Epidermal melanocyte (primary cell): Measurements from ENCODE around the gene SALL3.

Source experiments
- DNase-seq: peaks from one replicate; pipeline ENCODE4 v3.0.0; 2011; ENCODE audit warnings: low spot score; ENCODE audit not compliant: insufficient read length

Gene SALL3

DNA sequence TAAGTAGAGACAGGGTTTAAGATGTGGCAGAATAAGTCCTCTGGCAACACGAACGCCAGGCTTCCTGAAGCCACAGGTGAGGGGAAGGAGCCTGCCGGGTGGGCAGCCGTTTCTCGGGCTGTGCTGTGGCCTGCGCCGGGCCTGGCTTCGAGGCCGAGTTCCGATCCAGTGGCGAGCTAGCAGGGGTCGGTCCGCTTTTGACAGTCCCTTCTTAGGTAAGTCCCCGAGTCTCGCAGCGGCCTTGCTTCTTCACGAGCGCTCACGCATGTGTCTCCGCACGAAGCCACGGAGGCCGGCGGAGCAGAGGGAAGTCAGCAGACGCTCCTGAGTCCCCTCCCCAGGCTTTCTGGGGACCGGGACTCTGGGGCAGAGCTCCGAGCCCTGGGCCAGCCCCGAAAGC is 26.0 kb downstream of the SALL3 start:
- no peak for DNase-seq

DNA sequence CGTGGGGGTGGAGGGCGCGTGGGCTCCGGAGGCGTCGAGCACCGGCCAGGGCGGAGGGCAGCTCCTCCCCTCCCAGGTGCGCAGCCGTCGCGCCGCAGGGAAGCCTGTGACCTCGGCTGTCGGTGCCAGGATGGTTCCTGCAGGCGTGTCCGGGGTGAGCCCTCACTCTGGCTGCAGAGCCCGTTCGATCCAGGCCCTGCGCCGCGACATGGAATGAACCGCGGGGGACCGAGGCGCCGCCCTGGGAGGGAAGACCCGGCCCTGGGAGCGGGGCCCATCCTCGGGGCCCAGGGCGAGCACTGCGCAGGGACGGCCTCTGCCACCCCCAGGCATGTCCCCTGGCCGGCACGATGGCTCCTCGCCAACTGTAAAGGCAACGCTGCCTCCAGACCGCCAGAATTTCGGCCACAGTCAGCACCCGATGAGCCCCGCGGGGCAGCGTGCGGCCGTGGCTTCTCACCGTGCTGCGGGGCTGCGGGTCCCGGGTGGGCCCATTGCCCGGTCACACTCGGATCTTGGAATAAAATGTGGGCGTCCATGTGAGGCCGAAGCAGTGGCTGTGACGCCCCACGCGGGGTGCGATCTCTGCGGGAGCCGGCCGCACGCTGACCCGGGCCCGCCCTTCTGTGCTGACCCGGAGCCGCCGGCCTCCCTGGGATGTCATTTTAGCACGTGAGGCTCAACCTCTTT is 26.6 kb downstream of the SALL3 start:
- no peak for DNase-seq

DNA sequence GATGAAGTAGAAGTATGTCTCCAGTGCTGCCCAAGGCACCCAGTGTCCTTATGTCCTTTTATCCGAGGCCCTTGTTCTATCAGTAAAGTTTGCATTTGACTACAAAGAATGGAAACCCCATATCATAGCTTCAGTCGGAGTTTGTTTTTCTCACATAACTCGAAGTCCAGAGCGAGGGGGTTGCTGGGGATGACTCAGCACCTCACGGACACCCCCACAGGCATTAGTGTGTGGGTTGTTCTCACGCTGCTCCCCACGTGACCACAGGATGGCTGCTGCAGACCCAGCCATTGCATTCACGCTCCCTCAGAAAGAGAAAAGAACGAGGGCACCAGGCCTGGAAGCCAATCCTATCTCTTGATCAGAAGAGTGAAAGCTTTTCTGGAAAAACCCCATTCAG is 27.8 kb downstream of the SALL3 start:
- no peak for DNase-seq

DNA sequence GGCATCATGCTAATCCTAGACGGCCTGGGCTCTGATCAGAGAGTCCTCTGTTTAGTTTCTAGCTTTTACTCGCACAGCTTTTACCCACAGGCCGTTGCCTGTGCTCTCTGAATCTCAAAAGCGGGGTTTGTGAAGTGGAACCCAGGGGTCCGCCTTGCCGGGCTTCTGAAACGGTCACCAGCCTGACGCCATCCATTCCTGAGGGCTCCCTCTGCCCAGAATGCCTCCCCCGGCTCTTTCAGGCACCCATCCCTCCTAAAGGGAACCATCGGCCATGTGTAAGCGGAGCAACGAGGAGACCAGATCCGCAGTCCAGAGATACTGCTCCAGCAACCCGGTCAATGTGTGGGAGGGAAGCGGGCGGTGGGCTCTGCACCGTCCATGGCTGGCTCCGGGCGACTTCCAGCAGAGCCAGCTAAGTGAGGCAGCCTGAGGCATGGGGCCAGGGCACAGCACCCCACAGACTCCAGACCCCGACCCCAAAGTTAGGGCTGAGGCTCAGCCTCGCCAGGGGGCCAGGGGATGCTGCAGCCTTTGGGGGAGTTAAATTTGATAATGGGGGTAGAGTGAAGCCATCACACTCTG is 28.8 kb downstream of the SALL3 start:
- DNase-seq = no peak

DNA sequence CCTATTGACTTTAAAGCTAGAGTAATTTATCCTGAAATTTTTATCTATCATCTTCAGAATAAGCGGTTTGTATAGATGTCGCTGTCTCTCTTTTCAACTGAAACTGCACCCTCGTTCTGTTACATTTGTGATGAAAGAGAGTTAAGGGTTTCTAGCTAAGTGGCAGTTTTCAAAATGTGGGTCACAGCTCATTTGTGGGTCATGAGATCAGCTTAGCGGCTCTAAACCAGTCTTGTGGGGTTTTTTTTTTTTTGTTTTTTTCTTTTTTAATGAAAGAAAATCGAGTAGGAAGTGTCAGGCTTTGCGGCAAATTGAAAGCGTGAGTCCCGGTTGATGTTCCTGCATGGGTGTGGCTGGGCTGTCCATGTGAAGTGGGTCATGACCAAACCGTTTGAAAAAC is 31.2 kb downstream of the SALL3 start:
- no peak for DNase-seq

DNA sequence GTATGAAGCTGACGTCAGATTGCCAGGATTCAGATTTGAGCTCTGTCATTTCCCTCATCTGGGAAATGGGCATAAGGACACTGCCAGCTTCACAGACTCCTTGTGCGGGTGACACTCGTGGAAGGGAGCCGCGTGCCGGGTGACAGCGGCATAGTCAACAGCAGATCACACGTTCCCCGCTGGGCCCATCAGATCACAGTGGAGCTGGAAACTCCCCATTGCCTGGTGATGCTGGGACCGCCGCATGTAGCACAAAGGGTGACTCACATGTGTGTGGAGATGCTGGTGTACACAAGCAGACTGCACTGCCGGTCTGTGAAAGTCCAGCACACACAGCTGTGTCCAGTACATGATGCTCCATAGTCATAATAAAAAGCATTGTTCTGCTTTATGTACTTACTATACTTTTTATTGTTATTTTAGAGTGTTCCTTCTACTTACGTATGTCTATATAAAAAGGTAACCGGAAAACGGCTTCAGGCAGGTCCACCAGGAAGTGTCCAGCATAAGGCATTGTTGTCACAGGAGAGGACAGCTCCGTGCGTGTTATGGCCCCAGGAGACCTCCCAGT is 31.8 kb downstream of the SALL3 start:
- no peak for DNase-seq

DNA sequence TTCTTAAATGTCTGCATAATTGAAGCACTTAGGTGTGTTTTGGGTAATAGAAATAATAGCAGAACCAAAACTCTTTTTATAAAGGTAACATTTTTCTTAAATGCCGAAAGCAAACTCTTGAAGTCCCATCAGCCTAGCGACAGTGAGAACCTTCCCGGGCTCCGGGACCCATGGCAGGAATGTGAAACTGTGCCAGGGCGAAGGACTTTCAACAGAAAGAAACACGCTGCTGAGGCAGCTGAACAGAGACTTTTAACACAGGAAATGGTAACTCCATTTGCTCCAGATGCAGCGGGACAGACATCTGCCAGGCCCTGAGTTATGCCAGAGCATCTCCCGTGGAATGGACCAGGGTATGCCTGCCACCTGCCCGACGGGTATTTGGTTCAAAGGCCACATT is 34.3 kb downstream of the SALL3 start:
- DNase-seq = no peak

DNA sequence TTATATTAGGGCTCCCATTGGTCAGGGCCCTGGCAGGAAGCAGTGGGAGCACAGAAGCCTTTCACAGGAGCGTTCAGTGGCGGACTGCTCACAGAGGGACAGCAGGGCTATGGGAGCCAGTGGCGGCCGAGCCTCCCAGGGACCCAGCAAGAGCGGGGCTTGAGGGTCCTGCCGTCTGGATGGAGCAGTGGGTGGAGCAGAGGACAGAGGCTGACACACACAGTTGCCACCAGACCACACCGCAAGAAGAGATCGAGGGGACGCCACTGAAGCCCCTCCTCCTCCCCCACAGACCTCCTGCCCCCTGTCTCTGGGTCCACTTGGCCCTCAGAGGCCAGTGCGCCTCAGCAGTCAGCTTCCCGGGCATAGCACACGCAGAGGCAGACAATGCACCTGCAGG is 39.3 kb downstream of the SALL3 start:
- no peak for DNase-seq

DNA sequence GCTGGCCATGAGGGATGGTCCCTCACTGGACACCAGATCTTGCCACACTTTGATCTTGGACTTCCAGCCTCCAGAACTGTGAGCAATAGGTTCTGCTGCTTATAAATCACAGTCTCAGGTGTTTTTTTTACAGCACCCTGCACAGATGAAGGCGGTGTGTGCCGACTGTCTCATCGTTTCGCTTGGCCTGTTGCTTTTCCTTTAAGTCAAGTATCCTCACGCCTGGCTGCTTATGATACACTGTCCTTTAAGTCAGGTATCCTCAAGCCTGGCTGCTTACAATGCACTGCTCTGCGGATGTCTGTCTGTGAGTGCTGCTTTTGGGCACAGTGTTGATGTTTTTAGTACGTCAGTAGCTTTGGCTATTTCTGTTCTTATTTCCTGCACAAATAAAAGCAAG is 40.3 kb downstream of the SALL3 start:
- DNase-seq = no peak

DNA sequence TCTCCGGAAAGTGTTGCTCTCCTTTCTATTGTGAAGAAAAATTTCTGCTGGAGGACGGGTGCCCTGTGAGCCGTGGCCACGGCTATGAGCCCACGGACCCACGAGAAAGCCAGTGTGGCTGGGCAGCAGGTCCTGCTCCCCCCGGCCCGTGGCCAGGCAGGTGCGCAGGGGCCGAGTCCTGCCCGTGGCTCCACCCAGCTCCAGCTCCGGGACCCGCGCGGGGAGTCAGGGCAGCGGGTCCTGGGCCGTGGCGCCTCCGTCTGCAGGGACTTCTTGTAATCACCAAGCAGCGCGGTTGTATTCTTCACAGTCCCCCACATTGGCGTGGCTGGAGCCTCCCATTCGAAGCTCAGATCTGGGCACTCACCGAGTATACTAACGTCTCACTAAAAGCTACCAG is 43.0 kb downstream of the SALL3 start:
- DNase-seq = no peak

DNA sequence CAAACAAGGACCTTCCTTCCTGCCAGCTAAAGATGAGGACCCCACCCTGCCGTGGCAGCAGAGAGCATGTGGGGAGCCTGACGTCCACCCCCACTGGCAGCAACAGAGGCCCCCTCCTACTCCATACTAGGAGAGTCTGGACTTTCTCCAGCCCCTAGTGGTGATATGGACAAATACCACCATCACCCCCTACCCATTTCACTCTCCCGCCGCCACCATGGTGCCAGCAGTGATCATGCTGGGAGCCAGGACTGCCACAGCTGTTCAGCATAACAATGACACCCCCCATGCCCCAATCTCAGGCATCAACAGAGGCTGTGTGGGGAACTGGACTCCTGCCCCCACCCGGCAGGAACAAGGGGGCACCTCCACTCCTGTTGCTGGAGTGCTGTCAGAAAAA is 46.9 kb downstream of the SALL3 start:
- no peak for DNase-seq

DNA sequence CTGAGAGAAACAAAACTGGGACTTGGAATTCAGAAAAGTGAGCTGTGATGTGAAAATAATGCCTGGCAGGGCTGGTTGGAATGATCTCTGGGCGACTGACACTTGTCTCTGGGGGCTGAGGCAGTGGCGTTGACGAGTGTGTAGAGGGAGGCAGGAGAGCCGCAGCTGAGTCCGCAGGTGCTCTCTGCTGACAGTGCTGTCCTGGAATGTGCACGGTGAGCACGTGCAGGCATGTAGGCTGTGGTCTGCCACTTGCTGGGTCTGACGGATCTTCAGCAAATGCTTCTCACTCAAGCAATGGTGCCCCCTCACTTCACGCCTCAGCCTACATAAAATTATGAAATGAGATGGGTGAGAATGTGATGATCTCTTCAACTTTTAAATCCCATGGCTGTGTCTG is 51.1 kb downstream of the SALL3 start:
- DNase-seq = no peak

DNA sequence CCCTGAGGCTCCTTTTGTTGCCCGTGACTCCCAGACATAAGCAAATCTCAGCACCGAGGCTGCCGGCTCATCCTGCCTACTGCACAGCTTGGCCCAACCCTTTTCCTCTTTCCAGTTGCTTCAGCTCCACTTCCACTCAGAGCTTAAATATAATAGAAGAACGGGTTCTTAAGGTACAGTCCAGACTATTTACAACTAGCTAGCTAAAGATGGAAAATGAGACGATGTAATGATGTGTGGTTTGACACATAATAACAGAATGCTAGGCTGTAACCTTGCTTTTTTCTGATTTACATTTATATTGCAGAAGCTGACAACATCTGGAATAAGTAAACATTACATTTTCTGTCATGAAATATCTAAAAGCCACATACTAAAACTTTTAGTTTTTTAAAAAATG is 62.7 kb downstream of the SALL3 start:
- no peak for DNase-seq

DNA sequence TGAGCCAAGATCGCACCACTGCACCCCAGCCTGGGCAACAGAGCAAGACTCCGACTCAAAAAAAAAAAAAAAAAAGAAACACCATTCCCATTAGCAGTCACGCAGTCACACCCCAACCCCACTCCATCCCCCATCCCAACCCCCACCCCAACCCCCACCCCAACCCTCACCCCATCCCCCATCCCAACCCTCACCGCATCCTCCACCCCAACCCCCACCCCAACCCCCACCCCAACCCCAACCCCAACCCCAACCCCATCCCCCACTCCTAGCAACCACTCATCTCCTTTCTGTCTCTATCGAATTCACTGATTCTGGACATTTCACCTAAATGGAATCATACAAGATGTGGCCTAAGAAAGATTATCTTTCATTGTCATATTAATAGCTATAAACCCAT is 63.7 kb downstream of the SALL3 start:
- no peak for DNase-seq

DNA sequence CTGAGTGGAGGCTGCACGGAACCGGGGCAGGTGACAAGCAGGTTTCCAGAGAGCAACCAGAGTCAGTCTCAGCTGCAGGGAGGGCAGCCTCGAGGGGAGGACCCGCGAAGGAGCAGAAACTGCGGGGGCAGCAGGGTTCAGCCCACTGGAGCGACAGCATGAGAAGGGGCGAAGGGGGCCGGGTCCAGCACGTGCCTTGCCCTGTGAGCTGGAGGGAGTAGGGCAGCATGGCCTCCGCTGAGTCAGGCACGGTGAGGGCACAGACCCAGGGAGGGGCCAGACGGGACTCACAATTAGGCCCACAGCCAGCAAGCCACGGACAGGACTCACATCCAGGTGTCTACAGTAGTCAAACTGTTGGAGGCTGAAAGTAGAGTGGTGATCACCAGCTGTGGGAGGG is 66.9 kb downstream of the SALL3 start:
- no peak for DNase-seq

DNA sequence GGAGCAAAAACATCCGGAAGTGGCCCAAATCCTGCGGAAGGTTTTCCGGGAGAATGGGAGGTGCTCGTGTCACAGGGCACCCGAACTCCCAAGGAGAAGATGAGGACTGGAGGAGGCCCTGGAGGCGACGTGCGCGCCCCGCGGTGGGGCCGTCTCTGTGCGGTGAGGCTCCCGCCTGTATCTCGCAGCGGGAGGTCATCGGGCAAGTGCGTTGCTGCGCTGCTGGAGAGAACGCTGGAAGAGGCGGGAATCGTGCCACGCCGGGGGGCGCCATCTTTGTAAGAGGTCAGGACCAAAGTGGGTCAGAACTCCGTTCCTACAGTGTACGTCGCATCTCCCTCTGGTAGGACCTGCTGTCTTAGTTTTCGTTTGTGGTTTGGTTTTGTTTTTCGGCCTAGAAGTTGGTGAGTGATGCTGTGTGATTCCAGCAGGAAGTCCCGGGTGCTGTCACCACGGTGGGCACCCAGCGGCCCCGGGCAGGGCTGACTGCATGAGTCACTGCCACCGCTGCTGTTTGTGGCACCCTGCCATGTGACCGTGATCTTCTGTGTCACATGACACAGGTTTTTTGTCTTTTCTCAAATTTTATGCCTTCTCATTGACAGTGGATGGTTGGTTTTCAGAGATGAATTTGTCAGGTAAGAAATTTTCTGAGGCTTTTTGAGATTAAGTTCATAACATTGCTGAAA is 68.1 kb downstream of the SALL3 start:
- no peak for DNase-seq

DNA sequence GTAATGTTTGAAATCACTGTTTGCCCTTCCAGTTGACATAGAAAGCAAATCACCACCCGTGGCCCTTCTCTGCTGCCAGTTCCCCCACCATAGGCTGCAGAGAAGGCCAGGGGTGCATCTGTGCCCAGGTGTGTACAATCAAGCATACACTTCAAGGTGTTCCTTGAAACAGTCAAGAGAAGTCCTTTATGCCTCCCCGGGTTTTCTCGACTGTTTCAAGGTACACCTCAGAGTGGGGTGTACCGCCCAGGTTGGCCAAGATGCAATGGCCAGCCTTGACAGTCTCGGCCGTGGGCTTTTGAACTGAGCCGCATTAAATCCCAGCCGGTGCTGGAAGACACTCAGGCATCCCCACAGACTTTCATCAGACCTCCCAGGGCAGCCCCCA is 68.6 kb downstream of the SALL3 start:
- DNase-seq = no peak

DNA sequence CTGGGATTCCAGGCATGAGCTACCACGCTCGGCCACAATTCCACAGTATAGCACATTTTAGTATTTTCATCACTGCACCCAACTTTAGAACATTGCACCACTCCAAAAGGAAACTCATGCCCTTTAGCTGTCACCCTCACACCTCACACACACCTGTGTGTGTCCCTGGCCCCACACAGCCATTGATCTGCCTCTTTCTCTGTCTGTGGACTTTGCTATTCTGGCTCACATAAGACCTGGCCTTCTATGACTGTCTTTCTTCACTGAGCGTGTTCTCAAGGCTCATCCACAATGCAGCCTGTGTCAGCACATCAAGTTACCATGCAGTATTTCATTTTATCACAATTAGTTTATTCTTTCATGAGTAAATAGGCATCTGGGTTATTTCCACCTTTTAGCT is 69.9 kb downstream of the SALL3 start:
- no peak for DNase-seq
